Measurements from ENCODE around the gene DNAI7.

Gene DNAI7

DNA sequence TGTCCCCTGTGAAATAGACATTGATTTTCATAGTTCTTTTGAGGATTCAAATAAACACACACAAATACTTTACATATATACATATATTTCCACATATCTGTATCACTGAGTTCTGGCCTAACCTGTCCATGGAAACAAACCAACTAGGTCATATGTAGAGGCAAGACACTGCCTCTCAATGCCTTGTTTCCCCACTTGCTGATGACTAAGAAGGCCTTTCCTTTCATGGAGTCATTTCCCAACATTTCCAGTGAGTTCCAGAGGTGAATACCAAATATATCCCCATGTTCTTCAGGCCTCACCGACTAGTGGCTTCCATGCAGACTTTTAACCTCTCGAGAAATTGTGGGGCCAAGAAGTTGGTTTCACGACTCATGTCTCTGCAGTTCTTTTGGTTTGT lies 120.8 kb downstream of the DNAI7 start:
- Histone ChIP-seq H3K4me3 (ENCODE audit: low read depth, low read length) (no peak overlapping the region), H3K79me2 (ENCODE audit: control insufficient read depth, insufficient read depth, low read length, unreplicated experiment) (no peaks in the 10 kb centered on the region)

DNA sequence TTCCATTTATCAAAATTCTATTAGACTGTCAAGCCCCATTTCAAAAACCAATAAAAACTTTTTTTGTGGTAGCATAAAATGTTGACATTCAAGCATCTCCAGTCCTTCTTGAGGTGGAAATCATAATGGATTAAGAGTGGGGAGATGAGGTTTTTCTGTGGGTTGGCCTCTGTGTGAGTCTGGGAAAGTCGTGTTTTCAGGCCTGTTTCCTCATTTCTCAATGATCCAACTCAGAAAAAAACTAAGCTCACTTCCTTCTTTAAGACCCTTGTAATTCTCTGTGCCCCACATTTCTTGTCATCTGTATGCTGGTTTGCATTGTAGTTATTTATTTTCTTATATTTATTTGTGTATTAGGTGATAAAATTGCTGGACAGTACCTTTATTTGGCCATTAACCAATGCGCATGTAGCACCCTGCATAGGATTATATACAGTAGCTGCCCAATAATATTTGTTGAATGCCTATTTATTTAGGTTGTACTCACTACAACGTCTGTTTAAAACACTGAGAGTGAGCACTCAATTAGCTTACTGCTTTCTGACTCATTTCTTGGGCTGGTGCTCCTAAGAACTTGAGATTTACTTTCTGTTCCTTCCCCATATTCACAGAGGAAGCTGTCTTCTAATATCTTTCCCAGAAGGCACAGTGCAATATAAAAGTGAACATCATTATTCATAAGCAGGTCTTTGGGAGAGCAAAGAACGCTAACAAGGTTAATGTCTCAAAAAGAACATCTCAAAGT lies 121.9 kb downstream of the DNAI7 start:
- H3K36me3 ChIP-seq (ENCODE audit: insufficient read depth, low read length) = no peaks in the 10 kb centered on the region

More for the DNA sequence above, 120.8 kb downstream of the DNAI7 start:
- Histone ChIP-seq H3K4me1 (ENCODE audit: control insufficient read depth, insufficient read depth, low read length, unreplicated experiment) (no peaks in the 10 kb centered on the region), H3K27me3 (ENCODE audit: insufficient read depth, low read length) (no peaks in the 10 kb centered on the region), H2AFZ (ENCODE audit: low read length, unreplicated experiment) (no peak overlapping the region), H3K27ac (ENCODE audit: low read depth, low read length) (no peak overlapping the region), H3K36me3 (ENCODE audit: insufficient read depth, low read length) (no peaks in the 10 kb centered on the region)

DNA sequence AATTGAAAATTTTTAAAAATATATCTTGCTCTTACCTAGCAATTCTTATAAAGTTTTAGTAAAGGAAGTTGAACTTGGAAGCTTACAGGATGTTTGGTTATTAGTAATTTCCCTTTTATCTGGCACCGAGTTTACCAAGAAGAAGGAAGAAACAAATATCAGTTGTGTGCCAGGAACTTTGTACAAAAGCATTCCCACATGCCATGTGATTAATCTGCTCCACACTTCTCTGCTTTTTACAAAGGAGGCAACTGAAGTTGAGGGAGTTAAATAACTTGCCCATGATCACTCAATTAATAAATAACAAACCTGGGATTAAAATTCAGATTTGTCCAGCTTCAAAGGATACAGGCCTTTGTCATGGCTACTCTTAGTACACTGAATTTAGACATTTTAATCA lies 123.6 kb downstream of the DNAI7 start:
- Histone ChIP-seq H3K27me3 (ENCODE audit: insufficient read depth, low read length) (no peaks in the 10 kb centered on the region), H3K4me1 (ENCODE audit: control insufficient read depth, insufficient read depth, low read length, unreplicated experiment) (no peaks in the 10 kb centered on the region), H2AFZ (ENCODE audit: low read length, unreplicated experiment) (no peak overlapping the region), H3K36me3 (ENCODE audit: insufficient read depth, low read length) (no peaks in the 10 kb centered on the region), H3K27ac (ENCODE audit: low read depth, low read length) (no peak overlapping the region), H3K4me3 (ENCODE audit: low read depth, low read length) (no peak overlapping the region), H3K79me2 (ENCODE audit: control insufficient read depth, insufficient read depth, low read length, unreplicated experiment) (no peaks in the 10 kb centered on the region)

More for the DNA sequence above, 121.9 kb downstream of the DNAI7 start:
- H2AFZ ChIP-seq (ENCODE audit: low read length, unreplicated experiment) = no peak overlapping the region
- H3K4me1 ChIP-seq (ENCODE audit: control insufficient read depth, insufficient read depth, low read length, unreplicated experiment) = no peaks in the 10 kb centered on the region
- H3K79me2 ChIP-seq (ENCODE audit: control insufficient read depth, insufficient read depth, low read length, unreplicated experiment) = no peaks in the 10 kb centered on the region
- no peaks in the 10 kb centered on the region for H3K27me3 ChIP-seq (ENCODE audit: insufficient read depth, low read length)
- no peak overlapping the region for H3K27ac ChIP-seq (ENCODE audit: low read depth, low read length)
- no peak overlapping the region for H3K4me3 ChIP-seq (ENCODE audit: low read depth, low read length)

DNA sequence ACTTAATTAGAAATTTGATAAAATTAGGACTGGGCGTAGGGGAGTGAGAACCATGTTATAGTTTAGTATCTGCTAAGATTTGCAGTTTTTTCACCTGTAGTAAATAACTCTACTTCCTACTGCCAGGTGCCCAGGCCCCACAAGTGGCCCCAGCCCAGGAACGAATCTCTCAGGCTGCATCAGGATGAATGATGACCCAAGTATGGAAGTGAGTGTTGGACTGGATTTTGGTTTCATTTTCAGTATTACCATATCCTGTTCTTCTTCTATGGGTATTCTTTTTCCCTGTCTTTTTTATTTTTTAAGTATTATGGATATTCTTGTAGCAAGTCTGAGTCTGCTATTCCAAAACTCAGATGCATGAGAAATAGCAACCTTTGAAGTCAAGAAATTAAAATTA lies 125.7 kb downstream of the DNAI7 start:
- Histone ChIP-seq H3K4me1 (ENCODE audit: control insufficient read depth, insufficient read depth, low read length, unreplicated experiment) (no peaks in the 10 kb centered on the region), H3K79me2 (ENCODE audit: control insufficient read depth, insufficient read depth, low read length, unreplicated experiment) (no peaks in the 10 kb centered on the region), H3K36me3 (ENCODE audit: insufficient read depth, low read length) (no peaks in the 10 kb centered on the region)

GRCh38 chr12:25065035-25065434 lies 129.9 kb downstream of the DNAI7 start:
- Histone ChIP-seq H3K4me1 (ENCODE audit: control insufficient read depth, insufficient read depth, low read length, unreplicated experiment) (no peaks in the 10 kb centered on the region), H2AFZ (ENCODE audit: low read length, unreplicated experiment) (no peak overlapping the region), H3K4me3 (ENCODE audit: low read depth, low read length) (no peak overlapping the region), H3K27ac (ENCODE audit: low read depth, low read length) (no peak overlapping the region), H3K79me2 (ENCODE audit: control insufficient read depth, insufficient read depth, low read length, unreplicated experiment) (no peaks in the 10 kb centered on the region), H3K27me3 (ENCODE audit: insufficient read depth, low read length) (no peaks in the 10 kb centered on the region), H3K36me3 (ENCODE audit: insufficient read depth, low read length) (no peaks in the 10 kb centered on the region)

More for the DNA sequence above, 125.7 kb downstream of the DNAI7 start:
- Histone ChIP-seq H3K27ac (ENCODE audit: low read depth, low read length) (no peak overlapping the region), H3K4me3 (ENCODE audit: low read depth, low read length) (peak overlapping the region; percentile 47), H2AFZ (ENCODE audit: low read length, unreplicated experiment) (peak overlapping the region; percentile 95), H3K27me3 (ENCODE audit: insufficient read depth, low read length) (no peaks in the 10 kb centered on the region)

DNA sequence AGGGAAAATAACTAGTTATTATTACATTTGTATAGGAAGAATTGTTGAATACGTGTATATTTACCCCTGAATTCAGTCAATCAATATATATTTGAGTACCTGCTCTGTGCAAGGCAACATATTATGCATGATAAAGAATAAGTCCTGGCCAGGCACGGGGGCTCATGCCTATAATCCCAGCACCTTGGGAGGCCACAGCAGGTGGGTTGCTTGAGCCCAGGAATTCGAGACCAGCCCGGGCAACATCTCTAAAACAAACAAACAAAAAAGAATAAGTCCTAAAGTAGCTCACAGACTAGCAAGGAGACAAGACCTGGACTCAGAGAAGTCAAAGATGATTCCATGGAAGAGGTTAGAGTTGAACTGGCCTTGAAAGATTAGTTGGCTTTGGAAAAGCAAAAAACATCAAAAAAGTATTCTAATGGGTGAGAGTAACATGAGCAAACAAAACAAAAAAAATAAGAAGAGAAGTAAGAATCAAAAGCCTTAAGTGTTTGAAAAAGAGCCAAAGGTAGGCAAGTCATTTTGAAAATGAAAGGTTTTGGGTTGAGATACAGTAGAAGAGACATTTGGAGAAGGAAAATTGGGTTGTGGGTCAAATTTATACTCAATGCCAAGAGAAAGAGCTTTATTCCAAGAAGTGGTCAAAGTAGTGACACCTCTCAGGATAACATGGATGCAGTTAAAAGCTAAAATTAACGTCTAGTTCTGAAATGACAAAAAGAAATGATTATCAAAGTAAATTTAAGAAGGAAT lies 130.9 kb downstream of the DNAI7 start:
- Histone ChIP-seq H3K36me3 (ENCODE audit: insufficient read depth, low read length) (no peaks in the 10 kb centered on the region), H3K79me2 (ENCODE audit: control insufficient read depth, insufficient read depth, low read length, unreplicated experiment) (no peaks in the 10 kb centered on the region), H2AFZ (ENCODE audit: low read length, unreplicated experiment) (no peak overlapping the region), H3K27ac (ENCODE audit: low read depth, low read length) (no peak overlapping the region), H3K27me3 (ENCODE audit: insufficient read depth, low read length) (no peaks in the 10 kb centered on the region), H3K4me1 (ENCODE audit: control insufficient read depth, insufficient read depth, low read length, unreplicated experiment) (no peaks in the 10 kb centered on the region), H3K4me3 (ENCODE audit: low read depth, low read length) (no peak overlapping the region)

GRCh38 chr12:25058658-25059058 lies 136.3 kb downstream of the DNAI7 start:
- H3K4me3 ChIP-seq (ENCODE audit: low read depth, low read length) = no peak overlapping the region
- no peak overlapping the region for H3K27ac ChIP-seq (ENCODE audit: low read depth, low read length)
- no peak overlapping the region for H2AFZ ChIP-seq (ENCODE audit: low read length, unreplicated experiment)
- no peaks in the 10 kb centered on the region for H3K79me2 ChIP-seq (ENCODE audit: control insufficient read depth, insufficient read depth, low read length, unreplicated experiment)
- peaks cover 5% of the 10 kb centered on the region for H3K4me1 ChIP-seq (ENCODE audit: control insufficient read depth, insufficient read depth, low read length, unreplicated experiment)
- H3K27me3 ChIP-seq (ENCODE audit: insufficient read depth, low read length) = no peaks in the 10 kb centered on the region
- H3K36me3 ChIP-seq (ENCODE audit: insufficient read depth, low read length) = no peaks in the 10 kb centered on the region

Data from ACC112 (cell line).